CD14-positive monocyte (primary cell): ENCODE measurements around the gene HPS4. TPM values are rescaled to one million over a fixed set of nuclear protein-coding genes. Genes with fewer than 3 reads are reported as not detected.

ENCODE experiments used
- DNase-seq, 3 donors: peaks; one replicate each; pipeline ENCODE4 v3.0.0-alpha.2; 2011 to 2022
- H2AFZ ChIP-seq: 2 replicates; pipeline ENCODE4 v1.6.0; 2012; ENCODE audit warnings: mild to moderate bottlenecking, low read depth, low read length, inconsistent platforms; ENCODE audit not compliant: insufficient read depth, poor library complexity, severe bottlenecking
- H3K27ac ChIP-seq, 2 donors: 1 replicate in 1 of 2; 2 replicates in 1 of 2; pipeline ENCODE4 v1.5.1; 2012 to 2013; ENCODE audit warnings: low read length in 2 of 2, control low read depth in 1 of 2, inconsistent platforms in 1 of 2, low read depth in 1 of 2, mild to moderate bottlenecking in 1 of 2
- H3K27me3 ChIP-seq, 2 donors: one replicate each; pipeline versions ENCODE4 v1.6.0 to v1.6.1; 2011 to 2013; ENCODE audit warnings: low read length in 2 of 2; ENCODE audit not compliant: control insufficient read depth in 2 of 2, insufficient read depth in 2 of 2
- H3K36me3 ChIP-seq, 2 donors: replicated peaks in 1 of 2; 1 replicate in 1 of 2; 2 replicates in 1 of 2; pipeline versions ENCODE4 v1.5.1 to v1.6.1; 2012 to 2013; ENCODE audit warnings: low read length in 2 of 2, control low read depth in 1 of 2, inconsistent platforms in 1 of 2, mild to moderate bottlenecking in 1 of 2; ENCODE audit not compliant: insufficient read depth in 2 of 2, control insufficient read depth in 1 of 2
- H3K4me1 ChIP-seq, 2 donors: 1 replicate in 1 of 2; 2 replicates in 1 of 2; pipeline versions ENCODE4 v1.5.1 to v1.6.1; 2012 to 2013; ENCODE audit warnings: low read length in 2 of 2, control low read depth in 1 of 2, inconsistent platforms in 1 of 2, mild to moderate bottlenecking in 1 of 2, moderate library complexity in 1 of 2; ENCODE audit not compliant: insufficient read depth in 2 of 2, control insufficient read depth in 1 of 2
- H3K4me2 ChIP-seq: replicated peaks from 2 replicates; pipeline ENCODE3; 2012; ENCODE audit warnings: low read length, moderate library complexity, mild to moderate bottlenecking; ENCODE audit not compliant: poor library complexity, severe bottlenecking; ENCODE audit errors: extremely low read depth
- H3K4me3 ChIP-seq, 3 experiments: fragments of 200-600 bp in 1 of 3; sonication (generic) in 1 of 3; replicated peaks in 1 of 3; 1 replicate in 2 of 3; 2 replicates in 1 of 3; pipeline ENCODE4 v1.5.1; 2011 to 2013; ENCODE audit warnings: low read length in 3 of 3, mild to moderate bottlenecking in 3 of 3, control low read depth in 2 of 3, low read depth in 2 of 3, inconsistent platforms in 1 of 3, moderate library complexity in 1 of 3
- H3K79me2 ChIP-seq: 2 replicates; pipeline ENCODE4 v1.6.0; 2012; ENCODE audit warnings: mild to moderate bottlenecking, control low read depth, inconsistent platforms, low read length, moderate library complexity; ENCODE audit not compliant: insufficient read depth
- H3K9ac ChIP-seq: 2 replicates; pipeline ENCODE4 v1.6.0; 2017; ENCODE audit warnings: low read length, mild to moderate bottlenecking; ENCODE audit not compliant: insufficient read depth, poor library complexity, severe bottlenecking
- H3K9me3 ChIP-seq, 2 donors: replicated peaks in 1 of 2; 1 replicate in 1 of 2; 2 replicates in 1 of 2; pipeline versions ENCODE4 v1.5.1 to v1.6.1; 2012 to 2013; ENCODE audit warnings: low read length in 2 of 2, control low read depth in 1 of 2; ENCODE audit not compliant: control insufficient read depth in 1 of 2, insufficient read depth in 1 of 2
- H4K20me1 ChIP-seq: 2 replicates; pipeline ENCODE4 v1.6.0; 2012; ENCODE audit warnings: mild to moderate bottlenecking, low read length, control low read depth, moderate library complexity; ENCODE audit not compliant: insufficient read depth
- H3K27ac Mint-ChIP-seq, 7 donors: one replicate each; pipeline ENCODE4 v1.8.0; 2020; ENCODE audit warnings: mild to moderate bottlenecking in 7 of 7, mixed read lengths in 7 of 7, moderate library complexity in 6 of 7, inconsistent platforms in 2 of 7
- H3K27me3 Mint-ChIP-seq, 3 donors: one replicate each; pipeline ENCODE4 v1.8.0; 2021 to 2022; ENCODE audit warnings: low read depth in 3 of 3, mild to moderate bottlenecking in 3 of 3, mixed read lengths in 3 of 3, moderate library complexity in 3 of 3, inconsistent platforms in 1 of 3
- H3K36me3 Mint-ChIP-seq, 2 donors: one replicate each; pipeline ENCODE4 v1.8.0; 2020; ENCODE audit warnings: mixed read lengths in 2 of 2, inconsistent platforms in 1 of 2, mild to moderate bottlenecking in 1 of 2
- H3K4me1 Mint-ChIP-seq: one replicate; pipeline ENCODE4 v1.8.0; 2020; ENCODE audit warnings: mild to moderate bottlenecking, mixed read lengths
- H3K4me3 Mint-ChIP-seq, 2 donors: one replicate each; pipeline ENCODE4 v1.8.0; 2020; ENCODE audit warnings: mild to moderate bottlenecking in 2 of 2, mixed read lengths in 2 of 2, moderate library complexity in 1 of 2
- H3K9me3 Mint-ChIP-seq, 7 donors: one replicate each; pipeline ENCODE4 v1.8.0; 2020 to 2022; ENCODE audit warnings: mixed read lengths in 7 of 7, mild to moderate bottlenecking in 6 of 7, moderate library complexity in 6 of 7, inconsistent platforms in 2 of 7
- CTCF ChIP-seq: fragments of 200-600 bp; IDR thresholded peaks from one replicate; pipeline ENCODE4 v1.8.0; 2022; ENCODE audit warnings: antibody characterized with exemption, mild to moderate bottlenecking
- WGBS: methylation state at CpG from one replicate; pipeline ENCODE4 v1.1.5; 2013; ENCODE audit warnings: missing lambda C conversion rate; ENCODE audit not compliant: insufficient coverage; 5-methylcytosine and 5-hydroxymethylcytosine counted together
- intact Hi-C, 2 donors: fragments of 100-400 bp; cut with micrococcal nuclease; formaldehyde crosslinking; loops; one replicate each; pipeline versions ENCODE4 v1.15.0 to v1.15.1; 2023
- polyA plus RNA-seq, 3 donors: library from polyadenylated mRNA; depleted of rRNA in 1 of 3; unstranded in 2 of 3; stranded (reverse) in 1 of 3; fragments of 300-500 nt in 2 of 3; fragments of >200 nt in 1 of 3; fragmentation: Illumina TruSeq in 2 of 3; gene quantifications; 1 replicate in 2 of 3; 2 replicates in 1 of 3; pipeline ENCODE4 v1.2.3, GENCODE V29; 2012 to 2021

The HPS4 gene
- polyA plus RNA-seq, 3 donors, result 5.7 to 21.6 (median 7.5) TPM

- TF ChIP-seq CTCF, result no peak
- Histone ChIP-seq H4K20me1 (no peaks in the 10 kb centered on the region), H3K36me3 (peaks cover 41 to 76% of the 10 kb centered on the region in 2 donors), H3K79me2 (no peaks in the 10 kb centered on the region), H2AFZ (no peak overlapping the region), H3K27ac (no peak overlapping the region), H3K4me1 (no peaks in the 10 kb centered on the region), H3K27me3 (no peaks in the 10 kb centered on the region), H3K9me3 (no peaks in the 10 kb centered on the region), H3K4me2 (no peak overlapping the region), H3K9ac (no peak overlapping the region), H3K4me3 (no peak overlapping the region)
- DNase-seq, result no peak
- Mint-ChIP-seq H3K9me3 (peaks cover 0 to 1% (median 0%) of the 10 kb centered on the region in 7 donors), H3K36me3 (peaks cover 56 to 66% of the 10 kb centered on the region in 2 donors), H3K4me3 (no peak overlapping the region), H3K27me3 (peaks cover 0 to 2% (median 0%) of the 10 kb centered on the region in 3 donors), H3K27ac (peak overlapping the region in 1 of 7 donors; percentile 75), H3K4me1 (no peaks in the 10 kb centered on the region)
- intact Hi-C loops, result no loop called here
- WGBS, result 98% methylated on average over 26 of the region's 26 CpGs
Measured at GRCh38 chr22:26457661-26458272, 25.8 kb downstream of the HPS4 start.

- Mint-ChIP-seq H3K27me3 (peaks cover 0 to 2% (median 2%) of the 10 kb centered on the region in 3 donors), H3K4me3 (no peak overlapping the region), H3K4me1 (no peaks in the 10 kb centered on the region), H3K27ac (peak overlapping the region in 1 of 7 donors; percentile 59), H3K36me3 (peaks cover 66 to 71% of the 10 kb centered on the region in 2 donors), H3K9me3 (peaks cover 0 to 3% (median 0%) of the 10 kb centered on the region in 7 donors)
- no peak overlapping the region for H3K4me3 ChIP-seq
- peaks cover 45 to 78% of the 10 kb centered on the region in 2 donors for H3K36me3 ChIP-seq
- 81% methylated on average over 3 of the region's 5 CpGs for WGBS
- H4K20me1 ChIP-seq, result no peaks in the 10 kb centered on the region
- no peaks in the 10 kb centered on the region for H3K79me2 ChIP-seq
- TF ChIP-seq CTCF, result no peak
- DNase-seq, result no peak
- H3K27me3 ChIP-seq, result no peaks in the 10 kb centered on the region
- no peaks in the 10 kb centered on the region for H3K4me1 ChIP-seq
- H3K4me2 ChIP-seq, result no peak overlapping the region
- H3K9me3 ChIP-seq, result no peaks in the 10 kb centered on the region
- no peak overlapping the region for H3K9ac ChIP-seq
- intact Hi-C loops, result no loop called here
- H3K27ac ChIP-seq, result no peak overlapping the region
- no peak overlapping the region for H2AFZ ChIP-seq
Measured at GRCh38 chr22:26453812-26454500, 29.6 kb downstream of the HPS4 start.
